ENCODE data around the gene MUC16. TPM values are rescaled to one million over a fixed set of nuclear protein-coding genes. Genes with fewer than 3 reads are reported as not detected.

Gene MUC16
- total RNA-seq, 6 experiments from 2014 or later = not detected

DNA sequence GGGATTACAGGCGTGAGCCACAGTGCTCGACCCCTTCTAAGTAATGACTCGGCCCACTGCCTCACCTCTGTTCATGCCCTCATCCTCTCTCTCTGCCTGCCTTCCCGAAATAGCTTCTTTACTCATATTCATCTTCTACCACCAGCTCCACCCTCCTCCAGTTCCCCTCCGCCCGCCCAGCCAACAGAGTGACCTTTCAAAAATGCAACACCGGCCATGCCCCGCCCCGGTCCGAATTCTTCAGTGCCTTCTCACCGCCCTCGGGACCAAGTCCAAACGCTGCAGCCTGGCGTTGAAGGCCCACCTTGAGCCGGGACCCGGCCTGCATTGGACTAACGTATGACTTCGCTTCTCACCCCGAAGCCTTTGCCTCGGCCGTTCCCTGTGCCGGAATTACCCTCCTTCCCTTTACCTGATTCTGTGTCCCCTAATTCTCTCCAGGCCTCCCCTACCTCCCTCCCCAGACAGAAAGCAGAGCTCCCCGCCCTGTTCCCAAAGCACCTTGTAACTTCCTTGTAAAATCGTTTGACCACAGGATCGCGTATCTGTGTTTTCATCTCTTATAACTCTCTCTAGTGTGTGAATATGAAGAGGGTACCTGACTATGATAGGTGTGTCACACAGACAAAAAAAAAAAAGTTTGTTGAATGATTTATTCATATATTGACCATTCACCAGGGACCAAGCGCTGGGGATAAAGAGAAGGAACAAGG is 8.1 kb upstream of the MUC16 start:
- no peak for TF ChIP-seq CTCF (IDR thresholded peaks at IDR 0.05)
- H3K4me3 Mint-ChIP-seq = no peak overlapping the region
- H3K27me3 Mint-ChIP-seq (ENCODE audit: insufficient read depth) = no peaks in the 10 kb centered on the region; the same call in none of the 2 replicates
- H3K27ac Mint-ChIP-seq = no peak overlapping the region
- DNase-seq = no peak
- peaks cover 19% of the 10 kb centered on the region for H3K36me3 Mint-ChIP-seq (ENCODE audit: low read depth)
- H3K4me1 Mint-ChIP-seq (ENCODE audit: low read depth) = no peaks in the 10 kb centered on the region
- peaks cover 71% of the 10 kb centered on the region for H3K9me3 Mint-ChIP-seq

- peaks cover 3% of the 10 kb centered on the region for H3K27me3 Mint-ChIP-seq (ENCODE audit: insufficient read depth)
- H3K4me1 Mint-ChIP-seq (ENCODE audit: low read depth) = no peaks in the 10 kb centered on the region
- peaks cover 68% of the 10 kb centered on the region for H3K9me3 Mint-ChIP-seq
- no peak for DNase-seq
- H3K27ac Mint-ChIP-seq = no peak overlapping the region
- peaks cover 14% of the 10 kb centered on the region for H3K36me3 Mint-ChIP-seq (ENCODE audit: low read depth)
- no peak for TF ChIP-seq CTCF (IDR thresholded peaks at IDR 0.05)
- no peak overlapping the region for H3K4me3 Mint-ChIP-seq
Measured at GRCh38 chr19:9014803-9015202, 4.6 kb upstream of the MUC16 start.

- no peaks in the 10 kb centered on the region for H3K4me1 Mint-ChIP-seq (ENCODE audit: low read depth)
- H3K27ac Mint-ChIP-seq = no peak overlapping the region
- no peak overlapping the region for H3K4me3 Mint-ChIP-seq
- H3K27me3 Mint-ChIP-seq (ENCODE audit: insufficient read depth) = peaks cover 3% of the 10 kb centered on the region
- peaks cover 68% of the 10 kb centered on the region for H3K9me3 Mint-ChIP-seq
- DNase-seq = no peak
- peaks cover 14% of the 10 kb centered on the region for H3K36me3 Mint-ChIP-seq (ENCODE audit: low read depth)
- no peak for TF ChIP-seq CTCF (IDR thresholded peaks at IDR 0.05)
Measured at GRCh38 chr19:9013988-9014387, 3.8 kb upstream of the MUC16 start.

DNA sequence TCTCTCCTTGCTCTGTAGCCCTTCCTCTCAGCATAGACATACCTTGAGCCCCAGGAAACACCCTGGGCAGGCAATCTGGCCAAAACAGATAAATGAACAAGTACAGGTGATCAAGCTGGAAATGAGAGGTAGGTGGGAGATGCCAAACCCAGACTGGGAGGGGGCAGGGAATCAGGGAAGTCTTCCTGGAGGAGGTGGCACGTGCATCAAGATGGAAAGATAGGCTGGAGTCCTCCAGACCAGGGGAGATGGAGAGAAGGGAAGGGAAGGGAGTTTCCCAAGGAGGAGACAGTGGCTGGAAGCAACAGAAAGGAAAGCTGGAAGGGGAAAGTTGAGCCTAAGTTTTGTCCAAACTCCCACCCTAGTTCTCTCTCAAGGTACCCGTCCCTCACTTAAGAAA is 1.7 kb upstream of the MUC16 start:
- DNase-seq = no peak
- Mint-ChIP-seq H3K27ac (no peak overlapping the region), H3K36me3 (ENCODE audit: low read depth) (peaks cover 5% of the 10 kb centered on the region), H3K4me3 (no peak overlapping the region), H3K27me3 (ENCODE audit: insufficient read depth) (peaks cover 3% of the 10 kb centered on the region; the same call in 1 of the 2 replicates), H3K9me3 (peaks cover 72% of the 10 kb centered on the region), H3K4me1 (ENCODE audit: low read depth) (no peaks in the 10 kb centered on the region)
- TF ChIP-seq CTCF (IDR thresholded peaks at IDR 0.05) = no peak

- H3K27ac Mint-ChIP-seq = no peak overlapping the region
- H3K4me3 Mint-ChIP-seq = no peak overlapping the region
- peaks cover 3% of the 10 kb centered on the region; the same call in 1 of the 2 replicates for H3K27me3 Mint-ChIP-seq (ENCODE audit: insufficient read depth)
- peaks cover 74% of the 10 kb centered on the region for H3K9me3 Mint-ChIP-seq
- peaks cover 5% of the 10 kb centered on the region for H3K36me3 Mint-ChIP-seq (ENCODE audit: low read depth)
- no peaks in the 10 kb centered on the region for H3K4me1 Mint-ChIP-seq (ENCODE audit: low read depth)
- no peak for DNase-seq
- TF ChIP-seq CTCF (IDR thresholded peaks at IDR 0.05) = no peak
Measured at GRCh38 chr19:9010693-9011092, 484 bp upstream of the MUC16 start.
